Esophagus squamous epithelium (tissue), 5 donors: ENCODE results near the gene PEX11A. TPM values are rescaled to one million over a fixed set of nuclear protein-coding genes. Genes with fewer than 3 reads are reported as not detected.

Experiments used
- DNase-seq: peaks from one replicate; lab custom pipeline; 2025; lab: John Stamatoyannopoulos, UW
- H3K27ac ChIP-seq, 4 donors: fragments of 200-600 bp; sonication (generic); one replicate each; pipeline ENCODE4 v1.5.1; 2016 to 2019; ENCODE audit warnings: mild to moderate bottlenecking in 1 of 4
- H3K27me3 ChIP-seq, 4 donors: fragments of 200-600 bp; sonication (generic); 1 replicate in 3 of 4; 2 replicates in 1 of 4; pipeline versions ENCODE4 v1.5.1 to v1.6.0; 2017 to 2021; ENCODE audit warnings: antibody characterized with exemption in 1 of 4
- H3K36me3 ChIP-seq, 3 donors: fragments of 200-600 bp; sonication (generic); one replicate each; pipeline ENCODE4 v1.5.1; 2016 to 2019
- H3K4me1 ChIP-seq, 3 donors: fragments of 200-600 bp; sonication (generic); one replicate each; pipeline ENCODE4 v1.5.1; 2017 to 2019
- H3K4me3 ChIP-seq, 4 donors: fragments of 200-600 bp; sonication (generic); 1 replicate in 3 of 4; 2 replicates in 1 of 4; pipeline ENCODE4 v1.5.1; 2016 to 2019; ENCODE audit warnings: mild to moderate bottlenecking in 2 of 4, moderate library complexity in 1 of 4
- H3K9me3 ChIP-seq, 3 donors: fragments of 200-600 bp; sonication (generic); one replicate each; pipeline ENCODE4 v1.5.1; 2016 to 2019
- CTCF ChIP-seq, 6 experiments: fragments of 450-650 bp in 4 of 6; fragments of 200-600 bp in 2 of 6; sonication (generic) in 2 of 6; IDR thresholded peaks; one replicate each; pipeline ENCODE4 v1.5.1; 2016 to 2019; ENCODE audit warnings: antibody characterized with exemption in 6 of 6, mild to moderate bottlenecking in 4 of 6, moderate library complexity in 4 of 6
- POLR2A ChIP-seq, 4 donors: fragments of 450-650 bp; IDR thresholded peaks; one replicate each; pipeline ENCODE4 v1.6.1; 2017; ENCODE audit warnings: antibody characterized with exemption in 4 of 4, mild to moderate bottlenecking in 4 of 4, moderate library complexity in 3 of 4
- WGBS, 2 donors: methylation state at CpG; one replicate each; pipeline ENCODE4 v1.1.5; 2018; 5-methylcytosine and 5-hydroxymethylcytosine counted together
- intact Hi-C: fragments of 100-400 bp; cut with DNase I; formaldehyde crosslinking; loops from one replicate; pipeline ENCODE4 v1.15.0; 2022
- total RNA-seq, 4 donors: library from RNA; depleted of rRNA; stranded (reverse); fragments of >200 nt; gene quantifications; one replicate each; pipeline ENCODE4 v1.1.0, GENCODE V29; 2016
- donor health status: DM: yes; HTN: yes; CAD: no.

Gene PEX11A
- total RNA-seq, 4 donors from 2014 or later = 3.1 to 6.7 (median 5.6) TPM

DNA sequence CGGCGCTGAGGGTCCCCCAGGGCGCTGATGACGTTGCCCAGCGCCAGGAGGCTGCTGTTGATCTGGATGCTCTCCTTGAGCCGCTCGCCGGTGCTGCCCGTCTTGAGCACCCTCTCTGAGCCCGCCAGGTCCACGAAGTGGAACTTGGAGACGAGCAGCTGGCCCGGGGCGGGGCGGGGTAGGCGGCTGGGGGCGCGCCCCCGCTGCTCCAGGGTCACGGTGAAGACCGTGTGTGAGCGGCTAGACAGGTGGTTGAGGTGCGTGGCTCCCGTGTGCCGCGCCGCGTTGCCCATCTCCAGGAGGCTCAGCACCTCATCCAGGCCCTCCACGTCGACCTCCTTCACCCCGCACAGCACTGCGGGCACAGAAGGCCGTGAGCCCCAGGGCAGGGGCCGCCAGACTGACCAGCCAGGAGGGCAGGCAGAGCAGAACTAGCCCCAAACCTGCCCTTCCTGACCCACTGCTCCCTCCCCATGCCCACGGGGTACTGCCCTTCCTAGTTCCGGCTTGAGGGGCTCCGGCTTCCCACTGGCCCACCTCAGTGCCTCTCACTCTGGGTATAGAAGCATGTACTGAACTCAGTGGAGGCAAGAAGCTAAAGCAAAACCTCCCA is 41.4 kb downstream of the PEX11A start:
- H3K4me3 ChIP-seq = no peak overlapping the region
- DNase-seq = no peak
- H3K4me1 ChIP-seq = peaks cover 0 to 9% (median 0%) of the 10 kb centered on the region in 3 donors
- intact Hi-C loops = no loop called here
- WGBS, 2 donors = 98% methylated on average over 7 of the region's 37 CpGs; no CpG with 5 or more reads in 1 of the 2 donors
- H3K9me3 ChIP-seq = no peaks in the 10 kb centered on the region
- no peak overlapping the region for H3K27ac ChIP-seq
- H3K27me3 ChIP-seq = peaks cover 0 to 8% (median 0%) of the 10 kb centered on the region in 4 donors
- TF ChIP-seq CTCF (IDR thresholded peaks at IDR 0.05) (no peak), POLR2A (IDR thresholded peaks at IDR 0.05) (no peak)
- H3K36me3 ChIP-seq = no peaks in the 10 kb centered on the region

GRCh38 chr15:89648106-89649012 is 42.2 kb downstream of the PEX11A start:
- Histone ChIP-seq H3K4me1 (peaks cover 0 to 8% (median 0%) of the 10 kb centered on the region in 3 donors), H3K4me3 (no peak overlapping the region), H3K27ac (no peak overlapping the region), H3K27me3 (peaks cover 0 to 6% (median 0%) of the 10 kb centered on the region in 4 donors), H3K36me3 (no peaks in the 10 kb centered on the region), H3K9me3 (no peaks in the 10 kb centered on the region)
- WGBS, 2 donors = 88 to 89% methylated on average over 20 to 23 of the region's 102 CpGs
- intact Hi-C loops = no loop called here
- DNase-seq = no peak
- no peak for TF ChIP-seq CTCF (IDR thresholded peaks at IDR 0.05)
- no peak for TF ChIP-seq POLR2A (IDR thresholded peaks at IDR 0.05)

- Histone ChIP-seq H3K9me3 (no peaks in the 10 kb centered on the region), H3K36me3 (peaks cover 0 to under 1% (median 0%) of the 10 kb centered on the region in 3 donors), H3K27me3 (peaks cover 0 to 4% (median 0%) of the 10 kb centered on the region in 4 donors), H3K4me3 (no peak overlapping the region), H3K4me1 (peaks cover 0 to 8% (median 0%) of the 10 kb centered on the region in 3 donors), H3K27ac (no peak overlapping the region)
- 26 to 42% methylated on average over 10 to 25 of the region's 25 CpGs for WGBS, 2 donors
- intact Hi-C loops = no loop called here
- DNase-seq = no peak
- TF ChIP-seq CTCF (IDR thresholded peaks at IDR 0.05) = peak; percentile 34 to 81 (median 71)
- no peak for TF ChIP-seq POLR2A (IDR thresholded peaks at IDR 0.05)
Observed at GRCh38 chr15:89647191-89647851, 43.2 kb downstream of the PEX11A start.

DNA sequence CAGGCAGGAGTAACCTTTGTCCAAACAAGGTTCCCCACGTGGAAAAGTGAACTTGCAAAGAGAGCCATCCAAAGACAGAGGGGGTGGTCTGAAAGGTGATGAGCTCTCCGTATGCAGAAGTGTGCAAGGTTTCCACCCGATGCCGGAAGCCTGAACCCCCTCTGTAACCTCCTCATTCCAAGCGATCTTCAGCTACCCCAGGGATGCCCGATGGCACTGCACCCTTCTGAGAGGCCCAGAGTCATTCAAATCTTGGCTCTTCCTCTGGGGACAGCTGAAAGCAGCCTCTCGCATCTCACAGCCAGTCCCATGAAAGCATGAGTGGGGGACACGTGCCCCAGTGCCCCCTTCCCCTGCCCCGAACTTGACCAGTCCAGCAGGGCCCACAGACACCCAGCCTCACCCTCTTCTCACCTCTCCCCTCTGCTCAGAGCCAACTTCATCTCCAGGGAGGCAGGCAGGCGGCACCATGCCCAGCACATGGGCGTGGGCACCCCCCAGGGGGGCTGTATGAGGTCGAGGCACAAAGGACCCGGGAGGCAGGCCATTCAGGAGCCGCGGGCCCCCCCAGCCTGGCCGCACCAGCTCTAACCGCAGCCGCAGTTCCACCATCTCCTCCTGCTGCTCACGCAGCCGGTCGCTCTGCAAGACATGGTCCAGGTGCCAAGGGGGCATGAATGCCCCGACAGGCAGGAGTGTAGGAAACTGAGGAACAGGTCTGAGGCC is 44.0 kb downstream of the PEX11A start:
- Histone ChIP-seq H3K4me1 (peaks cover 0 to 8% (median 0%) of the 10 kb centered on the region in 3 donors), H3K4me3 (no peak overlapping the region), H3K36me3 (peaks cover 0 to 8% (median 0%) of the 10 kb centered on the region in 3 donors), H3K9me3 (no peaks in the 10 kb centered on the region), H3K27me3 (peaks cover 0 to 4% (median 0%) of the 10 kb centered on the region in 4 donors), H3K27ac (no peak overlapping the region)
- intact Hi-C loops = no loop called here
- TF ChIP-seq POLR2A (IDR thresholded peaks at IDR 0.05) = no peak
- TF ChIP-seq CTCF (IDR thresholded peaks at IDR 0.05) = no peak
- WGBS, 2 donors = 76 to 78% methylated on average over 6 to 9 of the region's 22 CpGs
- no peak for DNase-seq
